Mesendoderm (in vitro differentiated cells): ENCODE results near the gene TRIM7.
A peak's percentile ranks its signal among the peaks of the same experiment; 100 is the strongest.
"Not testable (repeated sequence)": the region's sequence is repeated elsewhere in the genome, so short reads cannot be mapped to it uniquely, and the experiment has no call there.

ENCODE experiments used
- DNase-seq: peaks from one replicate; pipeline ENCODE4 v3.0.0; 2013
- H2AK5ac ChIP-seq: 2 replicates; pipeline ENCODE4 v1.6.1; 2013; ENCODE audit warnings: low read length, inconsistent platforms
- H2BK120ac ChIP-seq: 2 replicates; pipeline ENCODE4 v1.6.1; 2013; ENCODE audit warnings: low read depth, mild to moderate bottlenecking, low read length, moderate library complexity, mixed read lengths
- H2BK15ac ChIP-seq: replicated peaks from 2 replicates; pipeline ENCODE4 v1.6.1; 2013; ENCODE audit warnings: low read depth, mild to moderate bottlenecking, moderate library complexity
- H2BK5ac ChIP-seq: 2 replicates; pipeline ENCODE4 v1.6.1; 2013; ENCODE audit warnings: low read length, inconsistent platforms
- H3K18ac ChIP-seq: 2 replicates; pipeline ENCODE4 v1.6.1; 2013; ENCODE audit warnings: mild to moderate bottlenecking, low read length, mixed read lengths
- H3K23ac ChIP-seq: one replicate; pipeline ENCODE4 v1.6.1; 2013; ENCODE audit warnings: low read length
- H3K27ac ChIP-seq: 2 replicates; pipeline ENCODE4 v1.5.1; 2013; ENCODE audit warnings: low read depth, mild to moderate bottlenecking, inconsistent platforms, low read length, moderate library complexity
- H3K27me3 ChIP-seq: 2 replicates; pipeline ENCODE4 v1.6.1; 2013; ENCODE audit warnings: low read length, control low read depth, mild to moderate bottlenecking, inconsistent platforms; ENCODE audit not compliant: insufficient read depth, poor library complexity
- H3K36me3 ChIP-seq: 2 replicates; pipeline ENCODE4 v1.6.1; 2013; ENCODE audit warnings: low read length, inconsistent platforms; ENCODE audit not compliant: control insufficient read depth, insufficient read depth
- H3K4ac ChIP-seq: one replicate; pipeline ENCODE4 v1.6.1; 2013; ENCODE audit warnings: low read depth, mild to moderate bottlenecking, low read length, moderate library complexity
- H3K4me1 ChIP-seq: 2 replicates; pipeline ENCODE4 v1.6.1; 2013; ENCODE audit warnings: low read depth, low read length, inconsistent platforms; ENCODE audit not compliant: control insufficient read depth
- H3K4me2 ChIP-seq: 2 replicates; pipeline ENCODE4 v1.6.1; 2013; ENCODE audit warnings: low read length
- H3K4me3 ChIP-seq: 2 replicates; pipeline ENCODE4 v1.5.1; 2013; ENCODE audit warnings: mild to moderate bottlenecking, low read length
- H3K56ac ChIP-seq: one replicate; pipeline ENCODE4 v1.6.1; 2013; ENCODE audit warnings: low read length
- H3K79me1 ChIP-seq: 2 replicates; pipeline ENCODE4 v1.6.1; 2013; ENCODE audit warnings: low read length, inconsistent platforms
- H3K79me2 ChIP-seq: 2 replicates; pipeline ENCODE4 v1.6.1; 2013; ENCODE audit warnings: mild to moderate bottlenecking, low read length; ENCODE audit not compliant: control insufficient read depth, insufficient read depth
- H3K9ac ChIP-seq: 2 replicates; pipeline ENCODE4 v1.6.1; 2013; ENCODE audit warnings: low read length, inconsistent platforms
- H4K5ac ChIP-seq: one replicate; pipeline ENCODE4 v1.6.1; 2013; ENCODE audit warnings: low read length
- H4K8ac ChIP-seq: one replicate; pipeline ENCODE4 v1.6.1; 2013; ENCODE audit warnings: low read depth, mild to moderate bottlenecking, control low read depth, low read length, moderate library complexity
- WGBS: extraction: QIAGEN DNeasy Blood & Tissue Kit; methylation state at CpG from one replicate; pipeline ENCODE4 v1.1.7; 2013; ENCODE audit warnings: low lambda C conversion rate, missing lambda C conversion rate; ENCODE audit not compliant: insufficient coverage; ENCODE audit errors: extremely low coverage; 5-methylcytosine and 5-hydroxymethylcytosine counted together

The TRIM7 gene

DNA sequence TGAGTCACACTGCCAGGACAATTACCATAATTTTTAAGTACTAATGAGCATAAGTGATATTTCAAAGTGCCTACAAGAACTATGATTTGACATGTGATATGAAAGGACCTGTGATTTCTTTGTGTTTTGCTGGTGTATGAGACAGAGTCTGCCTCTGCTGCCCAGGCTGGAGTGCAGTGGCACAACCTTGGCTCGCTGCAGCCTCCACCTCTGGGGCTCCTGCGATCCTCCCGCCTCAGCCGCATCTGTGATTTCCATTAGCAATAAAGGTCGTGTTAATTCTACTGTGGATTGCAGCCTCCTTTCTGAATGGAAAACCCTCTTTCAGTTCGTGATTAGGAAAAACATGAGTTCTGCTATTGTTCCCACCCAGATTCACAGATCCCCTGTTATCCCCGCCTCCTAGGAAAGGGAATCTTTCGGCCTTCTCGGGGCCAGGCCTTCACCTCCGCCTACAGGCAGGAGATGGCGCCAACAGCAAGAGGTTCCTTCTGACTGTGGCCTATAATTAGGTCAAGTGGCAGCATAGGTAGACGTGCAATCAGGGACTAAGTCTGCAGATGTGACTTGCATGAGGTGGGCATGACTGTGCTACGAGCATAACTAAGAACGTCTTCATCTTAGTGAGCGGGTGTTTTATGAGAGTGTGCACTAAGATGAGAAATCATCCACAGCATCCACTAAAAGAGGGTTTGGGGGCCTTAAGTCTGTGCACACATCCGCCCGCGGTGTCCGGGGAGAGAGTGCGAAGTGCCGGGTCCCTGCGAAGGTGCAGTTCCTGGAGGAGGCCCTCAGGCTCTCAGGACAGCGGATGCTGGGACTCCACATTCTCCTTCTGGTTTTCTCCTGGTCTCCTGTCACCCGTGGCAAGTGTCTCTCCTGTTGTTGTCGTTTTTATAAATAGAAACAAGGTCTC lies 23.1 kb downstream of the TRIM7 start:
- peak; percentile 91 for DNase-seq
- Histone ChIP-seq H3K79me2 (no peaks in the 10 kb centered on the region), H3K27ac (no peak overlapping the region), H2AK5ac (no peak overlapping the region), H3K79me1 (no peaks in the 10 kb centered on the region), H2BK120ac (no peak overlapping the region), H3K4me1 (no peaks in the 10 kb centered on the region), H3K36me3 (no peaks in the 10 kb centered on the region), H3K56ac (no peak overlapping the region), H3K4me2 (no peak overlapping the region), H3K9ac (no peak overlapping the region), H3K4me3 (no peak overlapping the region), H3K23ac (no peak overlapping the region), H3K4ac (no peak overlapping the region), H2BK15ac (no peak overlapping the region), H2BK5ac (no peak overlapping the region), H3K27me3 (no peaks in the 10 kb centered on the region), H3K18ac (no peak overlapping the region), H4K5ac (no peak overlapping the region), H4K8ac (no peak overlapping the region)
- WGBS: no CpG with 5 or more reads among the region's 25 CpGs

DNA sequence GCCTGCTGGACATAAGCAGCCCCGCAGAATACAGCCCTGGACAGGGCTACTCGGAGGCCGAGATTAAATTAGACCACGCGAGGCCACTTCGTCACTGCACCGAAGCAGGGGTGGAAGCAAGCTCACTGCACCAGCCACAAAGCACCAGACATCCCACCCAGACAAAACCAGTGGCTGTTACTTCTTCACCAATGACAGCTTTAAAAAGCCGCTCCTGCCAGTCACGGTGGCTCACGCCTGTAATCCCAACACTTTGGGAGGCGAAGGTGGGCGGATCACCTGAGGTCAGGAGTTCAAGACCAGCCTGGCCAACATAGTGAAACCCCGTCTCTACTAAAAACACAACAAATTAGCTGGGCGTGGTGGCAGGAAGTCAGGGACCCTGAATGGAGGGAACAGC lies 27.4 kb downstream of the TRIM7 start:
- H3K4me1 ChIP-seq, H4K8ac ChIP-seq, H2BK15ac ChIP-seq, H3K4ac ChIP-seq, H3K9ac ChIP-seq, H3K79me2 ChIP-seq, H3K27me3 ChIP-seq, H3K18ac ChIP-seq, H2BK5ac ChIP-seq, H3K4me2 ChIP-seq, DNase-seq, H4K5ac ChIP-seq, H2BK120ac ChIP-seq, H3K36me3 ChIP-seq, H3K27ac ChIP-seq, H2AK5ac ChIP-seq, H3K4me3 ChIP-seq, H3K56ac ChIP-seq, H3K23ac ChIP-seq, H3K79me1 ChIP-seq: not testable (repeated sequence)
- WGBS: no CpG with 5 or more reads among the region's 14 CpGs

DNA sequence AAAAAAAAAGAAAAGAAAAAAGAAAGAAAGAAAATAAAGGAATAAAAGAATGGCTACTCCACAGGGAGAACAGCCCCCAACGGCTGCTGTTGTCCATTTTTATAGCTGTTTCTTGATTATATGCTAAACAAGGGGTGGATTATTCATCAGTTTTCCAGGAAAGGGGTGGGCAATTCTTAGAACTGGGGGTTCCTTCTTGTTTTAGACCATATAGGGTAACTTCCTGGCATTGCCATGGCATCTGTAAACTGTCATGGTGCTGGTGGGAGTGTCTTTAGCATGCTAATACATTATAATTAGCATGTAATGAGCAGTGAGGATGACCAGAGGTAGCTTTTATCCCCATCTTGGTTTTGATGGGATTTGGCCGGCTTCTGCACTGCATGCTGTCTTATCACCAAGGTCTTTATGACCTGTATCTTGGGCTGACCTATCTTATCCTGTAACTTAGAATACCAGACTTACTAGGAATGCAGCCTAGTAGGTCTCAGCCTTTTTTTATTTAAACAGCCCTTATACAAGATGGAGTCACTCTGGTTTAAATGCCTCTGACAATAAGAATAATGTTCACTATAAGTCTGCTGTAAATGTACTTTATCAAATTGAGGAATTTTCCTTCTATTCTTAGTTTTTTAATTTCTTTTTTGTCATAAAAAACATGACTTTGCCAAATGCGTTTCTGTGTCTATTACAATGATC lies 28.6 kb downstream of the TRIM7 start:
- no peak for DNase-seq
- Histone ChIP-seq H3K27me3 (no peaks in the 10 kb centered on the region), H3K79me2 (no peaks in the 10 kb centered on the region), H4K8ac (no peak overlapping the region), H2AK5ac (no peak overlapping the region), H2BK5ac (no peak overlapping the region), H3K4me2 (no peak overlapping the region), H3K27ac (no peak overlapping the region), H4K5ac (no peak overlapping the region), H2BK15ac (no peak overlapping the region), H3K4ac (no peak overlapping the region), H3K23ac (no peak overlapping the region), H3K79me1 (no peaks in the 10 kb centered on the region), H3K56ac (no peak overlapping the region), H3K18ac (no peak overlapping the region), H2BK120ac (no peak overlapping the region), H3K4me1 (no peaks in the 10 kb centered on the region), H3K4me3 (no peak overlapping the region), H3K9ac (no peak overlapping the region), H3K36me3 (no peaks in the 10 kb centered on the region)
- WGBS: no CpG with 5 or more reads among the region's 3 CpGs

DNA sequence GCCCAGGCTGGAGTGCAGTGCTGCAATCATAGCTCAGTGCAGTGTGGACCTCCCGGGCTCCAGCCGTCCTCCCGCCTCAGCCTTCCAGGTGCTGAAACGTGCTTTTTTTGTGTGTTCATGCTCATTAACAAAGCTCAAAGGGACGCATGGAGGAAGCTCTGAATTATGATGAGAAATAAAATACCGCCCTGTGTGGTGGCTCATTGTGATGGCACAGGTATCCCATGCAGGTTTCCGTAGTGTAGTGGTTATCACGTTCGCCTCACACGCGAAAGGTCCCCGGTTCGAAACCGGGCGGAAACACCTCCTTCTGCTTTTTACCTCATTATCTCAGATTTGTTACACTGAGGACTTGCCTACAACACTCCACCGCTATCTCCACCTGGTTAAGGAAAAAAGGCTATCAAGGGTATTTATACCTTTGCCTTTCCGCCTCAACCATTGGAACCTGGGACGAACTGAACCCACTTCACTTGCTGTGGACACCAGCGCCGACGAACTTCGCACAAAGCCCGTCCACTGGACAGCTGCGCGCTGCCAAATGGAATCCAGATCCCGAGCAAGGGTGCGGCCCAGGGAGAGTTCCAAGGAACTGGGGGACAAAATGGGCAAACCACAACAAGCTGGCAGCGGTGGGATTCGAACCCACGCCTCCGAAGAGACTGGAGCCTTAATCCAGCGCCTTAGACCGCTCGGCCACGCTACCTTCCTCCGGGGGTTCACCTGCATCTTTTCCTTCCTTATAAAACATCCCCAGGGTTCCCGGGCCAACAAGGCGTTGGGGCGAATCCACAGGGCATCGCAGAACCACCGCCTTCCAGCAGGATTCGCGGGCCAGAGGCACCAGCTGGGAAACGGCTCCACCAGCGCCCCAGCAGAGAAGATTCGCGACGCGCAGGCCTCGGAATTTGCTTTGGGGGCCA lies 31.3 kb downstream of the TRIM7 start:
- WGBS: no CpG with 5 or more reads among the region's 50 CpGs

DNA sequence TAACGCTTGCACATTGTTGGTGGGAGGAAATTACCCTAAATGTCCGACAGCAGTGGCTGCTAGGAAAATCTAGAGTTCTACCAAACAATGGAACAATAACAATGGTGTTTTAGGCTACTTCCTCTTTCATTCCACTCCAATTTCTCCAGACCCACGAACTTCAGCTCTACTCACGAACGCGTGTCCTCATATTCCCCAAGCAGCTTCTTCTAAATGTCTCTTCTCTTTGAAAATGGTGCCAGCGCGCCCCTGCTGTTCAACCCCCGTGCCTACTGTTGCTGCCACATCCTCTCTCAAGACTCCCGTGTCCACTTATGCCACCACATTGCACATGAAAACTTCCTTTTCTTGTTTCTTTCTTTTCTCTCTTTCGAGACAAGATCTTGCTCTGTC lies 32.0 kb downstream of the TRIM7 start:
- no peak overlapping the region for H2BK120ac ChIP-seq
- peak overlapping the region; percentile 68 for H3K56ac ChIP-seq
- peak overlapping the region; percentile 57 for H3K4me2 ChIP-seq
- DNase-seq: no peak
- H4K8ac ChIP-seq: no peak overlapping the region
- H3K4me3 ChIP-seq: peak overlapping the region; percentile 15
- H3K36me3 ChIP-seq: no peaks in the 10 kb centered on the region
- H3K79me2 ChIP-seq: no peaks in the 10 kb centered on the region
- H3K27ac ChIP-seq: no peak overlapping the region
- H2BK15ac ChIP-seq: no peak overlapping the region
- H2BK5ac ChIP-seq: no peak overlapping the region
- H3K18ac ChIP-seq: no peak overlapping the region
- no CpG with 5 or more reads among the region's 11 CpGs for WGBS
- H3K4me1 ChIP-seq: no peaks in the 10 kb centered on the region
- H3K79me1 ChIP-seq: no peaks in the 10 kb centered on the region
- peak overlapping the region; percentile 51 for H3K9ac ChIP-seq
- H3K4ac ChIP-seq: no peak overlapping the region
- peaks cover 2% of the 10 kb centered on the region for H3K27me3 ChIP-seq
- H3K23ac ChIP-seq: no peak overlapping the region
- no peak overlapping the region for H4K5ac ChIP-seq
- no peak overlapping the region for H2AK5ac ChIP-seq

More for the DNA sequence above, 31.3 kb downstream of the TRIM7 start:
- H3K36me3 ChIP-seq: no peaks in the 10 kb centered on the region
- H3K79me2 ChIP-seq: no peaks in the 10 kb centered on the region
- H3K4me2 ChIP-seq: peak overlapping the region; percentile 57
- H3K27ac ChIP-seq: no peak overlapping the region
- DNase-seq: peak; percentile 100
- H3K4me3 ChIP-seq: peak overlapping the region; percentile 25
- peak overlapping the region; percentile 68 for H3K56ac ChIP-seq
- no peak overlapping the region for H4K5ac ChIP-seq
- peaks cover 2% of the 10 kb centered on the region for H3K27me3 ChIP-seq
- H3K9ac ChIP-seq: peak overlapping the region; percentile 51
- H4K8ac ChIP-seq: no peak overlapping the region
- no peak overlapping the region for H3K18ac ChIP-seq
- H3K79me1 ChIP-seq: no peaks in the 10 kb centered on the region
- H3K4me1 ChIP-seq: no peaks in the 10 kb centered on the region
- no peak overlapping the region for H3K23ac ChIP-seq
- no peak overlapping the region for H2AK5ac ChIP-seq
- no peak overlapping the region for H3K4ac ChIP-seq
- H2BK120ac ChIP-seq: no peak overlapping the region
- H2BK15ac ChIP-seq: no peak overlapping the region
- no peak overlapping the region for H2BK5ac ChIP-seq
